Gastrocnemius medialis (tissue), 4 donors: ENCODE results near the gene NFIA. TPM values are rescaled to one million over a fixed set of nuclear protein-coding genes. Genes with fewer than 3 reads are reported as not detected.

ENCODE experiments used
- ATAC-seq, 2 donors: fragments of 150-250 bp; one replicate each; pipeline ENCODE4 v1.9.1; 2016
- DNase-seq, 2 donors: peaks; one replicate each; pipeline ENCODE4 v3.0.0-alpha.2; 2019
- H3K27ac ChIP-seq, 4 donors: fragments of 200-600 bp; sonication (generic); 1 replicate in 1 of 4; 2 replicates in 3 of 4; pipeline ENCODE4 v1.5.1; 2016 to 2018; ENCODE audit warnings: mild to moderate bottlenecking in 2 of 4, moderate library complexity in 1 of 4
- H3K27me3 ChIP-seq, 3 donors: fragments of 200-600 bp; sonication (generic) in 2 of 3; 1 replicate in 1 of 3; 2 replicates in 2 of 3; pipeline versions ENCODE4 v1.5.1 to v1.6.0; 2016 to 2019; ENCODE audit warnings: mild to moderate bottlenecking in 1 of 3, moderate library complexity in 1 of 3
- H3K36me3 ChIP-seq, 2 donors: fragments of 200-600 bp; sonication (generic) in 1 of 2; one replicate each; pipeline ENCODE4 v1.5.1; 2017 to 2018
- H3K4me1 ChIP-seq, 2 donors: fragments of 200-600 bp; sonication (generic) in 1 of 2; one replicate each; pipeline ENCODE4 v1.5.1; 2016 to 2017; ENCODE audit warnings: mild to moderate bottlenecking in 2 of 2
- H3K4me3 ChIP-seq, 4 donors: fragments of 200-600 bp; sonication (generic) in 3 of 4; 1 replicate in 1 of 4; 2 replicates in 3 of 4; pipeline ENCODE4 v1.5.1; 2016 to 2019; ENCODE audit warnings: mild to moderate bottlenecking in 2 of 4
- H3K9me3 ChIP-seq, 3 donors: fragments of 200-600 bp; sonication (generic) in 2 of 3; 1 replicate in 1 of 3; 2 replicates in 2 of 3; pipeline ENCODE4 v1.5.1; 2016 to 2019
- POLR2A ChIP-seq, 2 donors: fragments of 450-650 bp; IDR thresholded peaks; one replicate each; pipeline ENCODE4 v1.6.1; 2017; ENCODE audit warnings: antibody characterized with exemption in 2 of 2, mild to moderate bottlenecking in 2 of 2, moderate library complexity in 2 of 2
- in situ Hi-C, 4 donors: fragments of 200-750 bp; cut with MboI; loops; one replicate each; pipeline versions ENCODE4 v1.15.0 to v1.8.0; 2017; ENCODE audit warnings: low sequenced_read_pairs in 4 of 4
- intact Hi-C: fragments of 100-400 bp; cut with DNase I; formaldehyde crosslinking; loops from one replicate; pipeline ENCODE4 v1.15.1; 2023; ENCODE audit warnings: low total_unique reads
- total RNA-seq, 4 donors: library from RNA; depleted of rRNA; stranded (reverse); fragments of >200 nt; gene quantifications; one replicate each; pipeline versions ENCODE4 v1.1.0 to v1.2.3, GENCODE V29; 2016
- TF ChIP-seq, protein P1 (sequence below), 5 experiments: fragments of 450-650 bp in 3 of 5; fragments of 200-600 bp in 2 of 5; sonication (generic) in 2 of 5; IDR thresholded peaks in 4 of 5; conservative IDR thresholded peaks in 1 of 5; 1 replicate in 4 of 5; 2 replicates in 1 of 5; pipeline ENCODE4 v1.5.1; 2016 to 2019; ENCODE audit warnings: antibody characterized with exemption in 5 of 5, mild to moderate bottlenecking in 3 of 5, moderate library complexity in 3 of 5

The NFIA gene
- total RNA-seq, 4 donors from 2014 or later, result 12.9 to 27.0 (median 26.6) TPM

DNA sequence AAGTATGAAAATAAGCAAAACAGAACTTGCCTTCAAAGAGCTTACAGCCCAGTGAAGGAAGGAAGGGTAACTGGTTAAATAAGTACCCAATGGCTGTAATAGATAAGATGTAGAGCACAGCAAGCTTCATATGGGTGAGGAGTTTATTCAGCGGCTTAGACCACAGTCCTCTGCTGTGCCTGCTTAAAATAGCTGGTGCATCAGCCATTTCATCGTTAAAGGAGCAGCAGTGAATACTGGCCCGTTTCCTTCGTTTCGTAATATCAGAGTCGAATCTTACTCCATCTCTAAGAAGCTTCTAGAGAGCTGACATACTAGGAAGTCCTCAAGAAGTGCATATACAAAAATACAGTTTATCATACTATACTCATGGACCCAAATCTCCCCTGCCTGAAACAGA is 286.5 kb downstream of the NFIA start:
- H3K9me3 ChIP-seq, result no peaks in the 10 kb centered on the region
- in situ Hi-C loops, result no loop called here
- H3K27ac ChIP-seq, result peak overlapping the region; percentile 58 to 69 (median 64)
- H3K27me3 ChIP-seq, result no peaks in the 10 kb centered on the region
- H3K36me3 ChIP-seq, result no peaks in the 10 kb centered on the region
- intact Hi-C loops, result no loop called here
- peak; percentile 60 to 71 for DNase-seq
- ATAC-seq, result peak; percentile 100
- peaks cover 9 to 37% of the 10 kb centered on the region in 2 donors for H3K4me1 ChIP-seq
- H3K4me3 ChIP-seq, result no peak overlapping the region
- TF ChIP-seq, protein P1, sequence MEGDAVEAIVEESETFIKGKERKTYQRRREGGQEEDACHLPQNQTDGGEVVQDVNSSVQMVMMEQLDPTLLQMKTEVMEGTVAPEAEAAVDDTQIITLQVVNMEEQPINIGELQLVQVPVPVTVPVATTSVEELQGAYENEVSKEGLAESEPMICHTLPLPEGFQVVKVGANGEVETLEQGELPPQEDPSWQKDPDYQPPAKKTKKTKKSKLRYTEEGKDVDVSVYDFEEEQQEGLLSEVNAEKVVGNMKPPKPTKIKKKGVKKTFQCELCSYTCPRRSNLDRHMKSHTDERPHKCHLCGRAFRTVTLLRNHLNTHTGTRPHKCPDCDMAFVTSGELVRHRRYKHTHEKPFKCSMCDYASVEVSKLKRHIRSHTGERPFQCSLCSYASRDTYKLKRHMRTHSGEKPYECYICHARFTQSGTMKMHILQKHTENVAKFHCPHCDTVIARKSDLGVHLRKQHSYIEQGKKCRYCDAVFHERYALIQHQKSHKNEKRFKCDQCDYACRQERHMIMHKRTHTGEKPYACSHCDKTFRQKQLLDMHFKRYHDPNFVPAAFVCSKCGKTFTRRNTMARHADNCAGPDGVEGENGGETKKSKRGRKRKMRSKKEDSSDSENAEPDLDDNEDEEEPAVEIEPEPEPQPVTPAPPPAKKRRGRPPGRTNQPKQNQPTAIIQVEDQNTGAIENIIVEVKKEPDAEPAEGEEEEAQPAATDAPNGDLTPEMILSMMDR (IDR thresholded peaks at IDR 0.05 in 4 of 5, conservative IDR thresholded peaks at IDR 0.05 in 1 of 5), result no peak
- TF ChIP-seq POLR2A (IDR thresholded peaks at IDR 0.05), result no peak

DNA sequence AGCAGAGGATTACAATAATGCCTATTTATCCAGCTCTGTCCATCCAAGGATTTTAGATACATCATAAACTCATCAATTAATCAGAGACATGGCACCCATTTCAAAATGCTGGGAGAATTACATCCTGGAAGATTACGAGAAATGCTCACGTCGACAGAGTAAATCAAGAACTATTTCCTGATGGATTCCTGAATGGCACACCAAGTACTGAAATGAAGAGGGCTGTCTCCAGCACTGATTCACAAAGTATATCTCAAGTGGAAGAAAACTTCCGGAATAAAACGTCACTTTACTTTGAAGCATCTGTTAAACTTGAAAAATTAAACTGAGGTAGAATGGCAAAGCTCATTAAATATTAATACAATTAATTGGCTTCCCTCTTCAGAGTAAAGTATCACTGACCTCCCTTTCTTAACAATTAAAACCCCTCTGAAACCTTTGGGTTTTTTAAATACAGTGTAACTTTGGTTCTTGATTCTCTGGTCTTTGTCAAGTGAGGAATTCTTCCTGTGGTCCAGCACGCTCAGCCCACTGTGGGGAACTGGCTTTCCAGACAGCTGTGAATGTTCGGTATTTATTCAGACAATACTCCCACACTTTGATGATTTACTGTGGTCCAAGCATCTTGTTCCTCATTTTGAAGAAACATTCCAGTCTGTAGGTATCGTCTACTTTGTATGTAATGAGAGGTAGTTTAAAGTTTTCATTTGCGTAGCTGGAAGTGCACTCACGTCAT is 288.0 kb downstream of the NFIA start:
- no peak overlapping the region for H3K27ac ChIP-seq
- intact Hi-C loops (no loop called here), in situ Hi-C loops (no loop called here)

DNA sequence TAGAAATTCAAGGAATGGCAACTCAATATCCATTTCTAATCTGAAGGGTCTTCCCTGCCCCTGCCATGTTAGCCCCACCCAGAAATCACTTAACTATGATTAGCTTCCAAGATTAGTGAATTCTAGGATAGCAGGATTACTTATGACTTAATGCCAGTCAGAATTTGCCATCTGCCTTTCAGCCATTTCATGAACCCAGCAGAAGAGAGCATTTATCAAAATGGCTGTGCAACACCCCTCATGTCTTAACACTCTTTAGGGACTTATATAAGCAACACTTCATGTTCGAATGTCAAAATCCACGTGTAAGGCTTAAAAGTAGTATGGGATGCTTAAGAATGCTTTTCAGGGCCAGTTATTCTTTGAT is 288.5 kb downstream of the NFIA start:
- ATAC-seq (no peak), DNase-seq (no peak)
- Histone ChIP-seq H3K4me1 (peaks cover 9 to 37% of the 10 kb centered on the region in 2 donors), H3K27ac (no peak overlapping the region), H3K27me3 (no peaks in the 10 kb centered on the region), H3K36me3 (no peaks in the 10 kb centered on the region), H3K9me3 (no peaks in the 10 kb centered on the region), H3K4me3 (no peak overlapping the region)
- in situ Hi-C loops, result no loop called here
- intact Hi-C loops, result no loop called here
- TF ChIP-seq, protein P1 (IDR thresholded peaks at IDR 0.05 in 4 of 5, conservative IDR thresholded peaks at IDR 0.05 in 1 of 5), result no peak
- TF ChIP-seq POLR2A (IDR thresholded peaks at IDR 0.05), result no peak

More for the DNA sequence above, 288.0 kb downstream of the NFIA start:
- DNase-seq, result no peak
- no peaks in the 10 kb centered on the region for H3K27me3 ChIP-seq
- H3K4me1 ChIP-seq, result peaks cover 9 to 37% of the 10 kb centered on the region in 2 donors
- no peak overlapping the region for H3K4me3 ChIP-seq
- no peaks in the 10 kb centered on the region for H3K9me3 ChIP-seq
- TF ChIP-seq, protein P1 (IDR thresholded peaks at IDR 0.05 in 4 of 5, conservative IDR thresholded peaks at IDR 0.05 in 1 of 5), result no peak
- no peak for TF ChIP-seq POLR2A (IDR thresholded peaks at IDR 0.05)
- H3K36me3 ChIP-seq, result no peaks in the 10 kb centered on the region
- ATAC-seq, result no peak

DNA sequence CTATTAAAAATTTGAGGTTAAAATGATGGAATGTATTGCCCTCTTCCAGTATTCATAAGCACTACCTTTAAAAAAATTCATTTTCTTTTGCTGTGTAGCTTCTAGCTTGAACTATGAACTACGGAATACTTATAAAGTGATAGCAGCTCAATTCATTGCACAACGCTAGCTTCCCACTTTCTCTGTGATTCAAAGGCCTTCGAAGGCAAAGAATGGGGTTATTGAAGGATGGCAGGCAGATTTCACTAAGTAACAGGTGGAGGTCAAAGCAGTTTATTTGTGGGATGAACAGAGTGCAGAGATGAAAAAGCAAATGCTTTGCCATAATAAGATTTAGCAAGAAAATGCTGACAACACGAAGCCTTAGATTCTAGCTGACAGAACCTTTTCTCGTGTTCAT is 290.6 kb downstream of the NFIA start:
- ATAC-seq (no peak), DNase-seq (no peak)
- no peak overlapping the region for H3K27ac ChIP-seq
- in situ Hi-C loops, result no loop called here
- no peak overlapping the region for H3K4me3 ChIP-seq
- H3K27me3 ChIP-seq, result no peaks in the 10 kb centered on the region
- TF ChIP-seq POLR2A (IDR thresholded peaks at IDR 0.05), result no peak
- TF ChIP-seq, protein P1 (IDR thresholded peaks at IDR 0.05 in 4 of 5, conservative IDR thresholded peaks at IDR 0.05 in 1 of 5), result no peak
- H3K9me3 ChIP-seq, result no peaks in the 10 kb centered on the region
- intact Hi-C loops, result no loop called here
- H3K4me1 ChIP-seq, result peaks cover 14 to 37% of the 10 kb centered on the region in 2 donors
- no peaks in the 10 kb centered on the region for H3K36me3 ChIP-seq
